ENCODE data around the gene KCNJ10.

The KCNJ10 gene

DNA sequence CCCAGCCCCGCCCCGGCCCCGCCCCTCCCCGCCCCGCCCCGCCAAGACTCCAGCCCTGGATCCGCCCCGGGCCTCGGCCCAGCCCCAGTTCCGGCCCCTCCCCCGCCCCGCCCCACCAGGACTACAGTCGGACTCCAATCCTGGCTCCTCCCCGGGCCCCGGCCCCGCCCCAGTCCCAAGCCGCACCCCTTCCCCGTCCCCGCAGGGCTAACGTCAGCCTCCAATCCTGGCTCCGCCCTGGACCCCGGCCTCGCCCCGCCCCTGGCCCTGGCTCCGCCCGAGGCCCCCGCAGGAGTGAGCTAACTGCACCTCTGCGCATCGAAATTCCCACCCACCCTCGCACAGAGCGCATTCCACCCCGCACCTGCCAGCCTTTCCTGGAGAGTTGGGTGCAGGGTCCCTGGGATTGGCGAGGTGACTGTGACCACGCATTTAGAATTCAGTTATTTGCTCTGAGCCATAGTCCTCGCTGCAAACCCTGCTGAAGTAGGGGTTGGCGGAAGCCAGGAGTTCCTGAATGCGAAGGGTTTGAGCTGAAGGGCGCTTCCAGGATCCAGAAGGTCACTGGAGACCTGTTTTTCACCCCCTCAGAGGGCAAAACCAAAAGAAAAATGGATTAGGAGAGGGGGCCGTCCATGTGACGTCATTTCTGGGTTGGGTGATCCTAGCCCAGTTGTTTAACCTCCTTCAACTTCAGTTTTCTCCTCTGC lies 29.0 kb upstream of the KCNJ10 start:
- DNase-seq = peak; percentile 96

DNA sequence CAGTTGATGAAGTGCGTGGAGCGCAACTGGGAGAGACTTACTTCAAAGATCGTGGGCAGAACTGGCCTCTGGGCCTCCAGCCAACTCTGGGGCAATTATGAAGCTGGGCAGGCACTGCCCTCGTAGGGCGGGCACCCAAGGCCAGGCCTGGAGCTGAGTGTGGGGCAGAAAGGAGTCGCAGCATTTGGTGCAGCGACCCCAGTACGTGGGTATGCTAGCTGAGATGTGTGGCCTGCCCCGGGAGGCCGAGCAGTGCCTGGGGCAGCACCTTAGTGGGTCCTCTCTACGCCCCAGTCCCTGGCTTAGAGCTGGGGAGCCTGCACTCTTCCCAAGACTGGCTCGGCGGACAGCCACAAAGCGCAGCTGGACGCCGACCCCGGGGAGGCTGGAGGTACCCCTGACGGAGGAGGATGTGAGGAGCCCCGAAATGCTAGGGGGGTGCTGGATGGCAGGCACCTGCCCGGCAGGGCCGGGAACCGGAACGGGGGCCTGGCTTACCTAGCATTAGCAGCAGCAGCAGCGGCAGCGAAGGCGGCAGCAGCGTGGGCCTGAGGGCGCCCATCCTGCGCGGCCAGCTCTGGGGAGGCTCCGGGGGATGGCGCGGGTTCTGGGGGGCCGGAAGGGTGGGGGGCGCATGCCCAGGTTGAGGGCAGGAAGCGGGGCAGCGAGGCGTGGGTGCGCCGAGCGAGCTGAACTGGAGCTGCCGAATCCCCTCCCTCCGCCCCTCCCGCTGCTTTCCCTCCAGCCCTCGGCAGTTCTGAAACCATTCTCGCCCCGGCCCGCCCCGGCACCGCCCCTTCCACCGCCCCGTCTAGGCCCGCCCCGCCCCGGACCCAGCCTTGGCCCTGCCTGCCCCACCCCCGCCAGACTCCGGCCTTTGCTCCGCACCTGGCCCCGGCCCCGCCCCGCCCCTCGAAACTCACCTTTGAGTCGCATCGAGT lies 28.2 kb upstream of the KCNJ10 start, which contains the start of gene IGSF8:
TSS of gene IGSF8 (minus strand) at position 709 of the 941 bp plus-strand sequence. CDS start at position 562, 147 bp downstream.
- peak; percentile 96 for DNase-seq

DNA sequence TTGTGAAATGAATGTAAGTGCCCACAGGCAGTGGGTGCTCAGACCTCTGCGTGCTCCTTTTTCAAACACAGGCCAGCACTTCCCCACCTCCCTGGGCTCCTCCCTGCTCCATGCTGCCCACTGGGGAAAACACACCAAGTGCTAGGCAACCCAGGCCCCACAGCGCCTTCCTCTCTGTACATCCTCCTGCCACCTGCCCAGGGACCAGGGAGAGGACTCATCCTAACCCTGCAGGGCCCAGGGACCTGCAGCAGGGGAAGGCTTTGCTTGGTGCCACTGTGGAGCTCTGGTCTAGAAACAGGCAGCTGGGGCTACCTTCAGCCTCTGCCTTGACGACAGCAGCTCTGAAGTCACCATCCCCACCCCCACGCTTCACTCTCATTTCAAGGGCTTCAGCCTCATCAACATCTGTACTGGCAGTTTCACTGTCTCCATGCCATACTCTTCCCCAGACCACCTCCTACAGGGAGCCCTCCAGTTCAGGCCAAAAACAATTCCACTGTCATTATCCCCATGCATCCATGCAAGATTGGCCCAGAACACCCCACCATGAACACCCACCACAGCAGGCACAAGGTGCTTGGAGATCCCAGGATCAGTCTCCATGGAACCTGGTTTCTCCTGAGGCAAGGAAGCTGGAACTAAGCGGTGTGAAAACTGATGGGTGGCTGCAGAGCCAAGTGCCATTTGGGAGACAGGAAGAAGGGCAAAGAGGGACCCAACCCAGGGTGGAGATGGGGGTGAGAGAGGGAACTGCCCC lies 27.4 kb upstream of the KCNJ10 start:
- DNase-seq = no peak

DNA sequence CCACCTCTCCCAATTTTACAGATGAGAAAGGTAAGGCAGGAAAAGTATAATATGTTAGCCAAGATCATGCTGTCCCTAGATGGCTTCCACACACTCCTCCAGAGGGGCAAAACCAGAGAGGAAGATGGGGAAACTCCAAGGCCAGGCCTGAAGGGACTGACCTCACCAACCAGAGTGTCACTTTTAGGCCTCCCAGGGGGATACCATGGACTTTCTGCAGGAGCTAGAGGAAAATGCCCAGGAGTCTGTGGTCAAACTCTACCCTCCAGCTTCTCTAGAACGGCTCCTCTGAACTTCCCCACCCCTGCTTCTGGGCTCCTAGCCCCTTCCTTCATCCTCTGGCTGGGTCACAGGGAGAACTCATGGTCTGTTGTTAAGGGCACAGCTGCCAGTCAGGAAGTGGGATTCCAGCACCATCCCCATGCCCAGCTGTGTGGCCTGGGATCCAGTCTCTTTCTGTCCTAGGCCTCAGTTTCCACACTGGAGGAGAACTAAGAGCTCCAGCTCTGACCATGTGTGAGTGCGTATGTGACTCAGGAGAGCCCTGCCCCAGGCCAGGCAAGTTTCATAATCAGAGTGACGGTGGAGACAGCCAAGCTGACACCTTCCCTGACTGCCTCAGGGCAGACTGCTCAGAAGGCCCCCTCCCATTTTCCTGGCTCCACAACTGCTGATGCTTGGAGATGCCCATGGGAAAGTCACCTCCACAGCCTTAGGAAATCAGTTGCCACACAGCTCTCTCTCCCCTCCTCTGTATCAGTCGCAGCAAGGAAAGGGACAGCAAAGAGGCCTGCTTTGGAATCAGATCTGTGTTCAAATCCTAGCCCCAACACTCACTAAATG lies 26.5 kb upstream of the KCNJ10 start:
- no peak for DNase-seq

DNA sequence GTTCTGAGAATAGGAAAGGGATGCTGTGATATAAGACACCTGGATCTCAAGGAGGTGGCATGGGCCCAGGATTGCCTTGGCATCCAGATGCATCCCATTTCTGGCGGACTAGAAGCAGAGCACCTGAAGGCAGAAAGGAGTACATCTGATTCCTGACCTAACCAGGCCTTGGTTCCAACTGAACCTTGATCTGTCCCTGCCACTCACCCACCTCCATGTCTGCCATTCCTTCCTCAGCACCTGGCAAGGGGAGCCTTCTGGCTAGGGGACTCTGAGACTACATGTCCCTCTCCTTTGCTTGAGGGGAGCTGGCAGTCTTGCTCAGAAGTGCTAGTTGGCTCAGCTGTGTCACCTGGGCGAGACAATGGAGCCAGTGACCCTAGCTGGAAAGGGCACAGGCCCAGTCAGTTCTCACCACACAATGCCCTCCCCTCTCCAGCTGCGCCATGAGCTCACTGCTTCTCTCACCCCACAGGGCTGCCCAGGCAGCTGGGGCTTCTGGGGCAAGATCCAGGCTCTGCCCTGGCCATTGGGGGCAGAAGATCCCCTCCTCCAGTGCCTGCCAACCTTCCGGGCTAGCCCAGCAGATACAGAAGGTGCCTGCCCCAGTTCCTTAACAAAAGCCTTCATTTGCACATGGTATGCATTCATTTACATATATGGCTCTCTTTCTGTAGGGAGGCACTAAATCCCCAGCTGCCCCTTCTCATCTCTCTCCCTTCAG lies 25.6 kb upstream of the KCNJ10 start:
- peak; percentile 1 for DNase-seq

DNA sequence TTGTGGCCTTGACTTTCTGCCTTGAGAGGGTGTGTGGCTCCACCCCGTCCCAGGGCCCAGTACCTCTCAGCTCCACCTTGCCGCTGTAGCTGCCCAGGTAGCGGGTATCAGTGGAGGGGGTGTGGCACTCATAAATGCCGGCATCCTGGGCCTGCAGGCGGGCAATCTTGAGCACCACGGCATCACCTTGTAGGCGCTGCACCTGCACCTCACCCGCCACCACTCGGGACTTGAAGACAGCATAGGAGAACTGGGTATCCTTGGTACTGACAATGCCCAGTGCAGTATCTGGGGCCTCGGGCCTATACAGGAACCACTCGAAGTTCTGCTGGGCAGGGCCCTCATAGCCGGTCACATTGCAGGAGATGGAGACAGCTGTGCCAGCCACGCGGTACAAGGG lies 24.8 kb upstream of the KCNJ10 start:
- DNase-seq = no peak

DNA sequence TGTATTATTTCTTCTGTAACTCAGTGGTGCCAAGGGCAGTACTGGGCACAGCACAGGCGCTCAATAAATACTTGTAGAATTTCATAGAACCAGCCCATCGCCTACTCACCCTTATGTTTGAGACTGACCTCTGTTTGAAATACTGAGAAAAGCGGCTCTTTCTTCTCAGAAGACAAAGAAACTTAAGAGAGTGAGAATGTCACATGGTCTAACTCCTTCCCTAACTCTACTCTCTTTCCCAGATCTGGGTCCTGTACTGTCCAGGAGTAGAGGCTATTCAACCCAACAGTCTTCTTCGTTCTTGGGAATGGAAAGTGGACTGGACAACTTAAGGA lies 24.3 kb upstream of the KCNJ10 start:
- DNase-seq = no peak

DNA sequence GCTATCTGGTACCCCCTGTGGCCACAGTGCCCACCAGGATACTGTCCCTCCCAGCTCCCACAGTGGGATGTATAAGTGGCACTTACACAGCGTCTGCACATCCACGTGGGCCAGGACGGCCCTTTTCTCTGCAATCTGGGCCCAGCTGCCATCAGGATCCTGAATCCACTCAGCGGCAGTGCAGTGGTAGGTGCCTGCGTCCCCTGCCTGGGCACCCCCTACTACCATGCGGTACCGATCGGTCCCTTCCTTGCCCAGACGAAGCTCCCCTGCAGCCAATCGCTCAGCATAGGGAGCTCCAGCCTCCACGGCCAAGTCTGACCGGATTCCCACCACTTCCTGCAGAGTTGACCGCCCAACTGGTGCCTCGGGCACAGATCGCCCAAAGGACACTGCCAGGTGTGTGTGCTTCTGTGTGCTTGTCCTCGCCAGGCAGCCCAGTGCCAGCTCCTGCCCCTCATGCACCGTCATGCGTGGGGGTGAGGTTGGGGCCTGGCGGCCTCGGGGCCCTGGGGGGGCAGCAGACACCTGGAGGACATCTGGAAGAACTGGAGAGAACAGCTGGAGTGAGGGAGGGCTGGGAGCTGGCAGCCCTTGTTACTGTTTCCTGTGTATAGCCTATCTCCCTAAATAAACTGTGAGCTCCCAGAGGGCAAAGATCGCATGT lies 23.8 kb upstream of the KCNJ10 start:
- DNase-seq = no peak

DNA sequence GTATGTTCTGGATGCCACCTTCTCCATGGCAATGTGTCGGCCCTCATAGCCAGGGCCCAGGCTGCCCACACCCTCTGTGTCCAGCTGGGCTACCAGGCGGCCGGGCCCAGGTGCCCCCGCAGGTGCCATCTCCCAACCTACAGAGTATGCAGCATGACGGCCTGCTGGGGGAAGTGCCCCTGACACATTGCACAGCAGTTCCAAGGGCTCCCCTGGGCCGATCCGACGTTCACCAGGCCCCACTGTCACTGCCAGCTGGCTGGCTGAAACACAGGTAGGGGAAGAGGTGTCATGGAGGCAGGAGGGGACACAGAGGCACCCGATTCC lies 23.1 kb upstream of the KCNJ10 start:
- DNase-seq = no peak

DNA sequence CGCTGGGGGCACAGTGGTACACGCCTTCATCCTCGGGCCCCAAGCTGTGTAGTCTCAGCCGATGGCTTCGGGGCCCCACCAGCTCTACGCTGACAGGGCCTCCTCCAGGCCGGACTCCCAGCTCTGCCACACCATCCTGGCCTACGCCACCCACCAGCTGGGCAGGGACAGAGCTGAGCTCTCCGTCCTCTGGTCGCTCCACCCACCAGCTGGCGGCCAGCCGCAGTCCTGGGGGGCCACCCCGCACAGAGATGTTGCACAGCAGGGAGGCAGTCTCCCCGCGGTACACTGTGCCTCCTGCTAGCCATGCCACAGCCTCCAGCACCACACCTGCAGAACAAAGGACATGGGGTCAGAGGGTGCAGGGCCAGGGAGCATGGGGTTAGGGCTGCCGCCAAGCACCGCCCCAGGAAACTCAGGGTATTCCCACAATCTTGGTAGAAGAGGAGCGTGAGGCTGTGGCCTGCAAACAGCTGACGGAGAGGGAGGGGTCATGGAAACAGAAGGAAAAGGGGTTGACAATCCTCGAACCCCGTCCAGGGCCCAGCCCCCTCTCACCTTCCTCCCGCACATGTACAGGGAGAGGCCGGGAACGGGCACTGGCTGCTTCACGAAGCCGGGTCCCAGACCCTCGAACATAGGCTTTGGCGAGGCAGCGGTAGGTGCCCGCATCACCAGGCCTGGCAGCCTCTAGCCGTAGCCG lies 22.6 kb upstream of the KCNJ10 start:
- no peak for DNase-seq

DNA sequence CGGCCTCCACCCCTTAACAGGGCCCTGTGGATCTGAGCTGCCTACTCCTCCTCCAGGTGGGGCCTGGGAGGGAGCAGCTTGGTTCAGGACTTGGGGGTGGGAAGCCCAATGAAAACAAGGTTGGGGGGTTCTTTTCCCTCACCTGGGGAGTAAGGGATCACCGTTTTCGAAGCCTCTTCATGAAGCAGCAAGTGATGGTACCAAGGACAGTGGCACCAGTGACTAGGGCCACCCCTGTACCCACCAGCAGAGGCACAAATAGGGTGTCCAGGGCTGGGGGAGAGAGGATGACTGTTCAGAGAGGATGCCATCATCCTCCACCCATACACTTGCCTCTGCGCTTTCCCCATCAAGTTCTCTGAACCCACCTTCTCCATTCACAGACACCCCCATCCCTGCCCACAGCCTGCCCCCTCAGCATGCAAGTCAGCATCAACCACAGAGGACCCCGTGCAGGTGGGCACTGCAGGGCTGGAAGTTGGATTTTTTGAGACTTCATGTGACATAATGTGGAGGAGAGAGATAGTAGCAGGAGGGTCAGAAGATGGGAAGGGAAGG lies 21.8 kb upstream of the KCNJ10 start:
- no peak for DNase-seq

DNA sequence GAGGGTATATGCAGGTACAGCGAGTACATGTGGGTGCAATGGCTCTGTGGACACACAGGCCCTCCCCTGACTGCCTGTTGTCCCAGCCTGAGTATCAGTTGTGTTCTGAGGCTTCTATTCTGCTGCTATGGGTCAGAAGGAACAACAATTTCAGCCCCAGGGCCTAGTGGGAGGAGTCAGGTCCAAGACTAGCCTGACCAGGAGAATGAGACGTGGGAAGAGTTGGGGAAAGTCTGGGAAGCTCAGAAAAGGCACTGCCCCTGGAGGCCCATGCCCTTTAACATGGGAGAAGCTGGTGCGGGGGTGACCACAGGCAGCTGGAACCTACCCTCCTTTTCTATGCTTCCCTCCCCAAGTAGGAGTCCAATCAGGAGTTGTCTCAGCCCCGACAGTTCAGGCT lies 20.8 kb upstream of the KCNJ10 start:
- DNase-seq = no peak

DNA sequence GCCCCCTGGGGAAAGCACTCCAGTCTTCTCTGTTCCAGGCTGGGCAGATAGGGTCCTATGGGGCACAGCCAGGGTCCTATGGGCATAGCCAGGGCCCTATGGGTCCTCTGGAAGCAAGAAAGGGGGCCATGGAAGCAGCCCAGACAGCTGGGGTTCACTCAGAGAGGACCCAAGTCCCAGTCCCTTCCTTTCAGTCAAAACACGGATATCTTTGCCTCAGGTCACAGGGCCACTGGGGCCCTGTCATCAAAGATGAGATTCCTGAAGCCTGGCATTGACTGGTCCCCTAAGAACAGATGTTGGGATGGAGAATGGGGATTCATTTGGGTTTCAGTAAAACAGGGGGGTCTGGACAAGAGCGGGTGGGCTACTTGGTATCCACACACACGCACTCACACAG lies 19.9 kb upstream of the KCNJ10 start:
- no peak for DNase-seq

DNA sequence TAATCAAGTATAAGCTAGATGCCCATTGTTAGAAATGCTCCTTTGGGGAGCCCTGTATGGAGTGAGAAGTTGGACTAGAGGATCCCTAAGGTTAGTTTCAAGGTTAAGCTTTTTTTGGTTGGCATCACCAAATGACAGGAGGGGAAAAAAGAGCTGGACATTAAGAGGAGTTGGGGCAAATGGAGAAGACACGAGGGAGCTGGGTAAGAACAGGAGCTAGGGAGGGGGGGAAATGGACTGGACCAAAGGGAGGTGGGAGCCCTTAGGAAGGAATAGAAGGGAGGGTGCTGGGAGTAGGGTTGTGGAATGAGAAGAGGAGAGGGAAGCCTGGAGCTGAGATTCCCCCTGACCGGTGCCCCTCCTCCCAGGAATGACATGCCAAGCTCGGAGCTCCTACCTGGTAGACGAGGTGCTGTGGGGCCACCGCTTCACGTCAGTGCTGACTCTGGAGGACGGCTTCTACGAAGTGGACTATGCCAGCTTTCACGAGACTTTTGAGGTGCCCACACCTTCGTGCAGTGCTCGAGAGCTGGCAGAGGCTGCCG lies 17.2 kb upstream of the KCNJ10 start:
- DNase-seq = no peak

DNA sequence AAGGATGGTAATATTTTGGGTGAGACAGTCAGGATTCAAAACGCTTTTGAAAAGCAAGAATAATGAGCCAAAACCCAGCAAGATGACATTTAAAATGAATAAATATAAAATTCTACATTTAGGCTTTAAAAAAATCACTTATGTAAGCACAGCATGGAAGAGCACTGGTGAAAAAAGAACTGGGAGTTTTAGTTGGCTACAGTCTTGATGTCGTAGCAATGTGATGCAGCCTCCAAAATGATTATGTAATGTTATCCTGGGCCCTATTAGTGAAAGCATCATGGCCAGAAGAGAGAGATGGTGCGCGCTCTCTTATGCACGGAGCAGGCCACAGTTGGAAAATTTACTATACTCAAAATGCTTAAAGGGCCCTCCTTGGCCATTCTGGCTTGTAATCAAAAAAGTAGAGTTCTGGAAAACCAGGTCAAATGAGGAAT lies 16.5 kb upstream of the KCNJ10 start:
- DNase-seq = no peak

DNA sequence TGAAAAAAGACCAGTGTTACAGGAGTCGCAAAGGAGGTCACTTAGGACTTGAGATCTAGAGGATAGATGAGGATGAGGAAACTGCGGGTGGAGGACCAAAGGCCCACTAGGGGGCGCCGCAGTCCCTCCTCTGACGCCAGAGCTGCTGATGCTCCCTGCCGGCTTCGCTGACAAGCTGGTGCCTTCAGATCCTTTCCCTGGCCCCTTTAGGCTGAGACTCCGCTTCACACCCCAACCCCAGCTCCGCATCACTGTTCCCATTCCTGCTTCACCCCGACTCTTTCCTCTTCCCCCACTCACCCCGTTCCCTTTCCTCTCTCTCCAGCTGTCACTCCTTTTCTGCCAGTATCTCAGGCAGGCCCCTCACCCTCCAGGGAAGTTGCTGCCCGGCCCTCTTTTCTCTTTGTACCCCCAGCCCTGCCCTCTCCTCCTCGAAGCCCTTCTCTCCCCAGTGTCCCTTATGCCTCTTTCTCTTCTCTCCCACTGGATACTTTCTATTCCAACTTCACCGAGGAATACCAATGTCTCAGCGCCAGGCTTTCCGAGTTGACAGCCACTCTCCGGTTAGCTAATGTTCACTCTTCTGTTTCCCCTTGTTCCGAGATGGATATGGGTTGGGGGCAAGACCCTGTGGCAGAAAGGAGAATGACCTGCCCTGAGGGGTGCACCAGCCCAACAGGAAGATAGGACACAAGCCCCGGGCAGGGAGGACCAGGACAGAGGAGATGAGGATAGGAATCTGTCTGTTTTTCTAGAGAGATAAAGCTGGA lies 15.9 kb upstream of the KCNJ10 start:
- peak; percentile 27 for DNase-seq

DNA sequence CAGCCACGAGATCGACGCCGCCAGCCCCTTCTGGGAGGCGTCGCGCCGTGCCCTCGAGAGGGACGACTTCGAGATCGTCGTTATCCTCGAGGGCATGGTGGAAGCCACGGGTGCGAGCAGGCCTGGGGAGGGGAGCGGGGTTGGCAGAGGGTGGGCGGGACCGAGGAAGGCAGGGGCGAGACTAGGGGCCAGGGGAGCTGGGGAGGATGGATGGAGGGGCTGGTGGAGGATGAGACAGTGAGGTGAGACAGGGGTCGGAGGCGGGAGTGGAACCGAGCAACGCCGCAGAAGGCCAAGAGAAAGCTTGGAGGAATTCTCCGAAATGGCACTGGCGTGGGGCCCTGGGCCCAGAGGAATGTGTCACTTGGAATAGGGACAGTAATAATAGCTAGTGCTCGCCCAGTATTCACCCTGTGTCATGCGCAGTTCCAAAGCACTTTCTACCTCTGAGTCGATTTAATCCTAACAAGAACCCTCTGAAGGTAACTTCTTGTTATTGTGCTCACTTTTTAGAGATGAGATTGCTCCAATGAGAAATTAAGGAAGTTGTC lies 14.9 kb upstream of the KCNJ10 start:
- no peak for DNase-seq

DNA sequence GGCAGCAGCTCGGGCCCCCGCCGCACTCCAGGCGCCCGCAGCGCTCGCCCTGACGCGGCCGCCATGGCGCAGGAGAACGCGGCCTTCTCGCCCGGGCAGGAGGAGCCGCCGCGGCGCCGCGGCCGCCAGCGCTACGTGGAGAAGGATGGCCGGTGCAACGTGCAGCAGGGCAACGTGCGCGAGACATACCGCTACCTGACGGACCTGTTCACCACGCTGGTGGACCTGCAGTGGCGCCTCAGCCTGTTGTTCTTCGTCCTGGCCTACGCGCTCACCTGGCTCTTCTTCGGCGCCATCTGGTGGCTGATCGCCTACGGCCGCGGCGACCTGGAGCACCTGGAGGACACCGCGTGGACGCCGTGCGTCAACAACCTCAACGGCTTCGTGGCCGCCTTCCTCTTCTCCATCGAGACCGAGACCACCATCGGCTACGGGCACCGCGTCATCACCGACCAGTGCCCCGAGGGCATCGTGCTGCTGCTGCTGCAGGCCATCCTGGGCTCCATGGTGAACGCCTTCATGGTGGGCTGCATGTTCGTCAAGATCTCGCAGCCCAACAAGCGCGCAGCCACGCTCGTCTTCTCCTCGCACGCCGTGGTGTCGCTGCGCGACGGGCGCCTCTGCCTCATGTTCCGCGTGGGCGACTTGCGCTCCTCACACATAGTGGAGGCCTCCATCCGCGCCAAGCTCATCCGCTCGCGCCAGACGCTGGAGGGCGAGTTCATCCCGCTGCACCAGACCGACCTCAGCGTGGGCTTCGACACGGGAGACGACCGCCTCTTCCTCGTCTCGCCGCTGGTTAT lies 14.2 kb upstream of the KCNJ10 start:
- DNase-seq = peak; percentile 76

Data from NCI-H2029 (cell line).